Brain microvascular endothelial cell (primary cell): ENCODE data around the gene CHRNA4.

Experiments
- DNase-seq: peaks from one replicate; pipeline ENCODE4 v3.0.0-alpha.2; 2020
- H3K27ac ChIP-seq: fragments of 250-450 bp; sonication (Bioruptor Pico); 2 replicates; pipeline ENCODE4 v1.5.1; 2020; ENCODE audit warnings: mild to moderate bottlenecking, moderate library complexity
- H3K27me3 ChIP-seq: fragments of 250-450 bp; sonication (Bioruptor Pico); replicated peaks from 2 replicates; pipeline ENCODE4 v1.5.1; 2020; ENCODE audit warnings: mild to moderate bottlenecking
- H3K36me3 ChIP-seq: fragments of 250-450 bp; sonication (Bioruptor Pico); replicated peaks from 2 replicates; pipeline ENCODE4 v1.5.1; 2020; ENCODE audit warnings: mild to moderate bottlenecking
- H3K4me3 ChIP-seq: 2 replicates; pipeline ENCODE4 v1.5.1; 2011; ENCODE audit warnings: low read depth, mild to moderate bottlenecking, control low read depth, low read length, moderate library complexity
- in situ Hi-C: cut with HindIII; loops from 2 replicates; pipeline ENCODE4 v1.10.0; 2017; ENCODE audit warnings: low sequenced_read_pairs, low pct_ligation_motif_present
- TF ChIP-seq, protein P1 (sequence below): IDR thresholded peaks from 2 replicates; pipeline ENCODE4 v1.5.1; 2011; ENCODE audit warnings: low read depth, mild to moderate bottlenecking, moderate library complexity, low read length, control low read depth, inconsistent platforms; ENCODE audit errors: missing control alignments

CHRNA4 gene

DNA sequence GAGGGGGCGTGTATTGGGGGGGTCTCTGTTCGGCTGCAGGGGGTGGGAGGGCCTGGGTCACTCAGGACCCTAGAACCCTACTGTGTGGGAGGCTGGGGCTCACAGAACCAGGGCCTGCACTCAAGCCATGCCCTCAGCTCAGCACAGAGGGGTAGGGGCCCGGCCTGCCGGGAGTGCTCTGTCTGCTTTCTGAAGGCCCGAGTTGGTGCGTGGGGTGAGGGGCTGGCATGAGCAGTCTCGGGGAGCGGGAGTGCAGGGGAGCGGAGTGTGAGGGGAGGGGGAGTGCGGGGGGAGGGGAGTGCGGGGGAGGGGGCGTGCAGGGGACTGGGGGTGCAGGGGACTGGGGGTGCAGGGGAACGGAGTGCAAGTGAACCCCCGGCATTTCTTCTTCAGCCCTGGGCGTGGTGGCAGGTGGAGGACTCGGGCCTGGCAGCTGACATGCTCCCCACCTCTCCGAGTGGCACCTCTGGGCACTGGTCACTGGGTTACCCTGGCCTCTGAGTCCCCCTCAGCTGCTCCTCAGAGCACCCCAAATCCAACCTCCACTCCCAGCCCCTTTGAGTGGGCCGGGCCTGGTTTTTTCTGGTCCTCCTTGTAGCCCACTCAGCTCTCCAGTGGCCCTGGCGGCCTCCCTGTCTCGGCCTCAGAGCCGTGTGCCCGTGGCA is 67.1 kb downstream of the CHRNA4 start:
- H3K36me3 ChIP-seq = peaks cover 9% of the 10 kb centered on the region
- H3K27ac ChIP-seq = no peak overlapping the region
- in situ Hi-C loops = no loop called here
- H3K27me3 ChIP-seq = peaks cover 22% of the 10 kb centered on the region
- DNase-seq = no peak
- H3K4me3 ChIP-seq = no peak overlapping the region
- TF ChIP-seq, protein P1, sequence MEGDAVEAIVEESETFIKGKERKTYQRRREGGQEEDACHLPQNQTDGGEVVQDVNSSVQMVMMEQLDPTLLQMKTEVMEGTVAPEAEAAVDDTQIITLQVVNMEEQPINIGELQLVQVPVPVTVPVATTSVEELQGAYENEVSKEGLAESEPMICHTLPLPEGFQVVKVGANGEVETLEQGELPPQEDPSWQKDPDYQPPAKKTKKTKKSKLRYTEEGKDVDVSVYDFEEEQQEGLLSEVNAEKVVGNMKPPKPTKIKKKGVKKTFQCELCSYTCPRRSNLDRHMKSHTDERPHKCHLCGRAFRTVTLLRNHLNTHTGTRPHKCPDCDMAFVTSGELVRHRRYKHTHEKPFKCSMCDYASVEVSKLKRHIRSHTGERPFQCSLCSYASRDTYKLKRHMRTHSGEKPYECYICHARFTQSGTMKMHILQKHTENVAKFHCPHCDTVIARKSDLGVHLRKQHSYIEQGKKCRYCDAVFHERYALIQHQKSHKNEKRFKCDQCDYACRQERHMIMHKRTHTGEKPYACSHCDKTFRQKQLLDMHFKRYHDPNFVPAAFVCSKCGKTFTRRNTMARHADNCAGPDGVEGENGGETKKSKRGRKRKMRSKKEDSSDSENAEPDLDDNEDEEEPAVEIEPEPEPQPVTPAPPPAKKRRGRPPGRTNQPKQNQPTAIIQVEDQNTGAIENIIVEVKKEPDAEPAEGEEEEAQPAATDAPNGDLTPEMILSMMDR = no peak

DNA sequence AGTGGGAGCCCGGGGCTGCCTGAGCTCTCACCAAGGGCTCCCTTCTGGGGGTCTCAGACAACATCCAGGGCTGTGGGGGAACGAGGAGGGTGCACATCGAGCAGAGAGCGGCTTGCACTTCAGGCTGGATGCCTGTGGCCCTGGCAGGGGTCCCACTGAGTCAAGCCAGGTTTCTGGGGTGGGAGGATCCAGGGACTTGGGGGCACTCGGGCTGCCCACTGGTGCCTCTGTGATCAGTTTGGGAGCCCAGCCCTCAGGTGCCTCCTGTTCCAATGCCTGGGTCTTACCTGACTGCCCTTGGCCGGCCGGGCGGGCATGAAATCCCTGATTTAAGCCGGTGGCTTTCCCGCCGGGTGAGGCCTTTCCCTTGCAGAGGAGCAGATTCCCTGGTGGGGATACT is 67.7 kb downstream of the CHRNA4 start:
- Histone ChIP-seq H3K27me3 (peaks cover 22% of the 10 kb centered on the region), H3K4me3 (no peak overlapping the region), H3K27ac (no peak overlapping the region), H3K36me3 (peaks cover 14% of the 10 kb centered on the region)
- DNase-seq = no peak
- in situ Hi-C loops = no loop called here
- TF ChIP-seq, protein P1 = no peak
